ENCODE results near the gene TBL1X. TPM values are rescaled to one million over a fixed set of nuclear protein-coding genes. Genes with fewer than 3 reads are reported as not detected.

TBL1X gene
- total RNA-seq, 1 donor from 2014 or later = 34.5 TPM

GRCh38 chrX:9438933-9439494, 25.8 kb upstream of the TBL1X start:
- Mint-ChIP-seq H3K9me3 (peaks cover 4% of the 10 kb centered on the region), H3K27me3 (ENCODE audit: low read depth) (no peaks in the 10 kb centered on the region), H3K36me3 (no peaks in the 10 kb centered on the region), H3K27ac (no peak overlapping the region), H3K4me1 (peaks cover 9% of the 10 kb centered on the region), H3K4me3 (no peak overlapping the region)
- no peak for TF ChIP-seq CTCF (IDR thresholded peaks at IDR 0.05; ENCODE audit: unreplicated experiment)
- DNase-seq (ENCODE audit: low spot score in 2 of 2, unreplicated experiment in 2 of 2) = no peak

- peak overlapping the region; percentile 14 for H3K27ac Mint-ChIP-seq
- no peak for DNase-seq (ENCODE audit: low spot score in 2 of 2, unreplicated experiment in 2 of 2)
- TF ChIP-seq CTCF (IDR thresholded peaks at IDR 0.05; ENCODE audit: unreplicated experiment) = no peak
- no peaks in the 10 kb centered on the region for H3K36me3 Mint-ChIP-seq
- peaks cover 14% of the 10 kb centered on the region for H3K4me1 Mint-ChIP-seq
- no peak overlapping the region for H3K4me3 Mint-ChIP-seq
- H3K9me3 Mint-ChIP-seq = peaks cover 8% of the 10 kb centered on the region
- no peaks in the 10 kb centered on the region for H3K27me3 Mint-ChIP-seq (ENCODE audit: low read depth)
Observed at GRCh38 chrX:9440116-9440844, 24.6 kb upstream of the TBL1X start.

DNA sequence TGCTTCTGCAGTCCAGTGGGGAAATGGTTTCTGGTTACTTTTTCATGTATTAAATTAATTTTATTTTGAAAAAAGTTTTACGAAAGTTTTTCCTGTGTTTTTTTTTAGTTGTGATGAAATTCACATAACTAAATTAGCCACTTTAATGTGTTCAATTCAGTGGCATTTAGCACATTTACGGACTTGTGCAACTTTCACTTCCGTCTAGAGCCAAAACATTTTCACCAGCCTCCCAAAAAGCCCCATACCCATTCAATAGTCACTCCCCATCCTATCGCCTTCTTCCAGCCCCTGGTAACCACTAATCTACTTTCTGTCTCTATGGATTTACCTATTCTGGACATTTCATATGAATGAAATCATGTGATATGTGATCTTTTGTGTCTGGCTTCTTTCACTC, 22.8 kb upstream of the TBL1X start:
- Mint-ChIP-seq H3K27ac (no peak overlapping the region), H3K9me3 (peaks cover 4% of the 10 kb centered on the region), H3K36me3 (no peaks in the 10 kb centered on the region), H3K4me3 (no peak overlapping the region), H3K4me1 (peaks cover 24% of the 10 kb centered on the region), H3K27me3 (ENCODE audit: low read depth) (no peaks in the 10 kb centered on the region)
- TF ChIP-seq CTCF (IDR thresholded peaks at IDR 0.05; ENCODE audit: unreplicated experiment) = no peak
- DNase-seq (ENCODE audit: low spot score in 2 of 2, unreplicated experiment in 2 of 2) = no peak

- TF ChIP-seq CTCF (IDR thresholded peaks at IDR 0.05; ENCODE audit: unreplicated experiment) = no peak
- H3K4me3 Mint-ChIP-seq = no peak overlapping the region
- H3K27ac Mint-ChIP-seq = no peak overlapping the region
- H3K27me3 Mint-ChIP-seq (ENCODE audit: low read depth) = no peaks in the 10 kb centered on the region
- DNase-seq (ENCODE audit: low spot score in 2 of 2, unreplicated experiment in 2 of 2) = no peak
- H3K9me3 Mint-ChIP-seq = peaks cover 7% of the 10 kb centered on the region
- H3K4me1 Mint-ChIP-seq = peaks cover 24% of the 10 kb centered on the region
- no peaks in the 10 kb centered on the region for H3K36me3 Mint-ChIP-seq
Observed at GRCh38 chrX:9443327-9443726, 21.5 kb upstream of the TBL1X start.

GRCh38 chrX:9447906-9448305, 17.0 kb upstream of the TBL1X start:
- H3K4me3 Mint-ChIP-seq = no peak overlapping the region
- H3K27me3 Mint-ChIP-seq (ENCODE audit: low read depth) = no peaks in the 10 kb centered on the region
- H3K9me3 Mint-ChIP-seq = peaks cover 7% of the 10 kb centered on the region
- DNase-seq (ENCODE audit: low spot score in 2 of 2, unreplicated experiment in 2 of 2) = no peak
- no peaks in the 10 kb centered on the region for H3K36me3 Mint-ChIP-seq
- no peak for TF ChIP-seq CTCF (IDR thresholded peaks at IDR 0.05; ENCODE audit: unreplicated experiment)
- H3K4me1 Mint-ChIP-seq = peaks cover 15% of the 10 kb centered on the region
- no peak overlapping the region for H3K27ac Mint-ChIP-seq
